Suprapubic skin (tissue), 4 donors: ENCODE data around the gene CHRM2.

Experiments used
- CTCF ChIP-seq, 2 donors: fragments of 200-600 bp in 1 of 2; fragments of 450-650 bp in 1 of 2; sonication (generic) in 1 of 2; IDR thresholded peaks; one replicate each; pipeline ENCODE4 v1.5.1; 2016 to 2019; ENCODE audit warnings: antibody characterized with exemption in 2 of 2, mild to moderate bottlenecking in 1 of 2, moderate library complexity in 1 of 2
- EP300 ChIP-seq: sonication (generic); formaldehyde crosslinking; IDR thresholded peaks from one replicate; pipeline ENCODE4 v1.6.1; 2017; ENCODE audit warnings: antibody characterized with exemption
- POLR2A ChIP-seq, 2 donors: fragments of 450-650 bp; IDR thresholded peaks; one replicate each; pipeline ENCODE4 v1.6.1; 2017; ENCODE audit warnings: antibody characterized with exemption in 2 of 2, mild to moderate bottlenecking in 2 of 2, moderate library complexity in 2 of 2
- POLR2AphosphoS5 ChIP-seq, 3 donors: sonication (generic); formaldehyde crosslinking; IDR thresholded peaks; one replicate each; pipeline ENCODE4 v1.6.1; 2017; ENCODE audit warnings: antibody characterized with exemption in 3 of 3

GRCh38 chr7:136925556-136925955 lies 57.1 kb downstream of the CHRM2 start:
- TF ChIP-seq POLR2A (IDR thresholded peaks at IDR 0.05) (no peak), CTCF (IDR thresholded peaks at IDR 0.05) (no peak), POLR2AphosphoS5 (IDR thresholded peaks at IDR 0.05) (no peak), EP300 (no peak)
